HG03457 (cell line): ENCODE measurements around the gene EXTL1.

ENCODE experiments used
- ATAC-seq: cut with Tn5 transposase; IDR thresholded peaks from one replicate; pipeline ENCODE4 v1.9.1; 2021; ENCODE audit warnings: moderate number of reproducible peaks; ENCODE audit not compliant: unreplicated experiment

EXTL1 gene

DNA sequence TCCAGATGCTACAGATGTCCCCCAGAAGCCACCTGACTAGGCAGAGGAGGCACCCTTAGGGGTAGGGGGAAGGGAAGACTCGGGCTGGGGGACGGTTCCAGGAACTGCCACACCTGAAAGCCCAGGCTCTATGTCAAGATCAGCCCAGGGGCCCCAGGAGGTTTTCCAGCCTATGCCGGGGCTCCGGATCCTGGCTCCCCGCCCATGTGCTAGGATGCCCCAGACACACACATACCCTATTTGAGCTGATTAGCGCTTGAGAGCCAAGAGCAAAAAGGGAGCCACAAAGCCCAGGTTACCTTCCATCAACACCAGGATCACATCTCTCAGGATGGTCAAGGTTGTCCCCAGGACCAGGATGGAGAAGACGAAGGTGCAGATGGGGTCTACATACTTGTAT is 19.8 kb downstream of the EXTL1 start:
- ATAC-seq, result no peak

DNA sequence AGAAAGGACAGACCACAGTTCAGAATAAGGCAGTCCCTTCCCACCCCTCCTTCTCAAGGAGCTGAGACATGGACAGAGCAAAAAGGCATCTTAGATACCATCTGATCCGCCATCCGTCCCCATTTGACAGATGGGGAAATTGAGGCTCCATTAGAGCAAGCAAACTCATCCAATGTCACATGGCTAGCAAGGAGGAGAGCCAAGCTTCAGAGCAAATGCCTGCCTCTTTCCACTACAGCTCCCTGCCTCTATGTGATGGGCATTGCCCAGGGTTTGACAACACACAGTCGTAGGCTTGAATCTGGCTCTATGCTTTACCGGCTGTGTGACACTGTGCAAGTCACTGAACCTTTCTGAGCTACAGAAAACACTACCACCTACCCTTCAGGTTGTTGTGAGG is 20.4 kb downstream of the EXTL1 start:
- ATAC-seq, result no peak

DNA sequence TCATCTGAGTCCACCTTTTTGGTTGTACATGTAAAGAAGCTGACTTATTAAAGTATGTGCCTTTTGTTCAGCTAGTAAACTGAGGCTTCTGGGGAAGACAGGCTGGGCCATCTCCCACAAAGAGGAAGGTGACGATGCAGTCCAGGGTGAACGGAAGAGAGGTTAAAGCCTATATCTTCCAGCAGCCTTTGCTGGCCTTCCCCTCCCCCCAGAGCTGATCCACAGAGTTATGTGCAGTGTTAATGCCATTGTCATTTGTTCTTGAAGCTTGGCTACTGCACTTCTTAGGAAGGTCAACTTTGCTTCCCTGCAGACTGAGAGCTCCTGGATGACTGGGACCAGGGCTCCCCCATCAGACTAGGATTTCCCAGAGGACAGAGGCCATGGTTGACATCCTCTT is 22.2 kb downstream of the EXTL1 start:
- ATAC-seq, result no peak

- no peak for ATAC-seq
Observed at GRCh38 chr1:26044414-26044813, 22.8 kb downstream of the EXTL1 start.

DNA sequence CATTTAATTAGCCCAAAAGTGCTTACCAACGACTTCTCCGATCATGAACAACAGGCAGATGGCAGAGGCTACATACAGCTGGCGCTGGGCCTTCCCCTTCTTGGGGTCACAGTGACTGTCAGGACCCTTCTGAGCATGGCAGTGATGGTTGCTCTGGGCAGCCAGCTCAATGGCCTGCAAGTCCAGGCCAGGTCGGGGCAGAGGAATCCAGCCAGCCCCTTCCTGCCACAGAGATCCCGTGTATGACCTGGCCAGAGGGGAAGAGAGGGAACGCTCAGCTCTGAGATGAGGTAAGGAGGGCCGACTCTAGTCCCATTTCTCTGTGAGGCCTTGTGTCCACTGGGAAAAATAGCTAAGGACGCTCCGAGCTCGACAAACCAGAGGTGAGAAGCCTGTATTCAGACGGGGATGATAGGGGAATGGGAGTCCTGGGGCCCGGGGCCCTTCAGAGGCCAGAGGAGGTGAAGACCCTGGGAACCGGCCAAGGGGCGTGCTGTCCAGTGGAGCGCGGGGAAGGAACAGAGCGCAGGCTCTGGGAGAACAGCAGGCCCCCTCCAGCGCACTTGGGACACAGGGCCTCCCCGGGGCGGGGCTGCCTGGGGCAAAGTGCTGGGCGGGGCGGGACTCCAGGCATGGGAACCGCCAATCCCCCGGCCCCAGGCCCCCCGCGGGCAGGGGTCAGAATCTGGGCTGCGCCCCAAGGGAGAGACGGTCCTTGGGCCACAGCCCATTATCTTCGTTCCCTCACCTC is 23.6 kb downstream of the EXTL1 start:
- no peak for ATAC-seq

GRCh38 chr1:26045722-26046245 is 24.2 kb downstream of the EXTL1 start, which contains the start of gene SLC30A2:
TSS of gene SLC30A2 (minus strand) at chr1:26046118. CDS start at chr1:26045896, 222 bp downstream.
- ATAC-seq, result no peak

- no peak for ATAC-seq
Observed at GRCh38 chr1:26046246-26047095, 24.9 kb downstream of the EXTL1 start.

DNA sequence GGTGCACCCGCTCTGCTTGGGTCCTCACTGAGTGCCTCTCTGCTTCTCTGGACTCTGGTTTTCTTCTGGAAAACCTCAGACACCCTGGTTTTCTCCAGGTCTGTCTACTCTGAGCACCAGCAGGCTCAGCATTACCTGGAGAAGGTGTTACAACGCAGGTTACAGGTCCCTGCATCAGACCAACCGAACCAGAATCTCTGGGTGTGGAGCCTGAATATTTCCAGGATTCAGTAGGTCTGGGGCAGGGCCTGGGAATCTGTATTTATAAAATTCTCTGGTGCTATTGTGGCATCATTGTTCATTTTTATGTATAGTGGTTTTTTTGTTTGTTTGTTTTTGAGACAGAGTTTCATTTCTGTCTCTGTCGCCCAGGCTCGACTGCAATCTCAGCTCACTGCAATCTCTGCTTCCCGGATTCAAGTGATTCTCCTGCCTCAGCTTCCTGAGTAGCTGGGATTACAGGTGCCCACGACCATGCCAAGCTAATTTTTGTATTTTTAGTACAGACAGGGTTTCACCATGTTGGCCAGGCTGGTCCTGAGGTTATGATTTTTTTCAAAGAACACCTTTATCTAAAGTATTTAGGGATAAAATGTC is 25.8 kb downstream of the EXTL1 start:
- ATAC-seq, result no peak

GRCh38 chr1:26049531-26050247 is 28.1 kb downstream of the EXTL1 start:
- ATAC-seq, result no peak

DNA sequence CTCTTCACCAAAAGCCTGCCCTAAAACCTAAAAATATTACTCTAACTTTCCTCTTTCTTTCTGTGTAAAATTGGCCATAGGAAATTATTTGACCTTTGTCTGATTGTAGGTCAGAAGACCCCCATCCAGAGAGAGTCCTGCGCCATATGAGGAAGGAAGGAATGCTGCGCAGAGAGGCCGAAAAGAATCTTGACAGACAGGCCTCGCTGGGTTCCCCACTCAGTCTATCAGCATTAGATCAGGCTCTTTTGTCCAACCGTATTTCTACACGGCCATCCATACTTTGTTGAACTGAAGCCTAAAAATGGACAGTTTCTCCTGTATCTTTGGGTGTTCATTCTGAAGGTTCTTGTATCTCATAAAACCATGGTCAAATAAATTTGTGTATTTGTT is 28.7 kb downstream of the EXTL1 start:
- no peak for ATAC-seq

GRCh38 chr1:26053718-26054560 is 32.4 kb downstream of the EXTL1 start:
- ATAC-seq, result no peak

GRCh38 chr1:26055041-26055440 is 33.5 kb downstream of the EXTL1 start:
- no peak for ATAC-seq

DNA sequence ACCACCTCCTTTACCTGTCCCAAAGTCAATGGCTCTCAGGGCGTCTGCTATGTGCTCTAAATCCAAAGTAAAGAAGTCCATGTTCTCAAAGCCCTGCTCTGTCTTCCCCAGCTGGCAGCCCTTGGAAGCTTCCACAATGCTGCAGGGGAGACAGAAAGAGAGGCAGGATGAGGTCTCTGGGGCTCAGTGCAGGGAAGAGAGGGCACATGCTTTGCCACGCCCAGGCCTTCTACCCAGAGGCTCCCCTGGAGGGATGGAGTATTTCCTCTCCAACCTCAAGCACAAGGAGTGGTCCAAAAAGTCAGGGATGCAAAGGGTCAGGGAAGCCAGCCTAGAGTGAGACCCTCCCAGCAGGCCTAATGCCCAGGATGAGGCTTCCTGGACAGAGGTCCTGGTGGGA is 35.6 kb downstream of the EXTL1 start:
- no peak for ATAC-seq

GRCh38 chr1:26058052-26058595 is 36.5 kb downstream of the EXTL1 start:
- ATAC-seq, result no peak

DNA sequence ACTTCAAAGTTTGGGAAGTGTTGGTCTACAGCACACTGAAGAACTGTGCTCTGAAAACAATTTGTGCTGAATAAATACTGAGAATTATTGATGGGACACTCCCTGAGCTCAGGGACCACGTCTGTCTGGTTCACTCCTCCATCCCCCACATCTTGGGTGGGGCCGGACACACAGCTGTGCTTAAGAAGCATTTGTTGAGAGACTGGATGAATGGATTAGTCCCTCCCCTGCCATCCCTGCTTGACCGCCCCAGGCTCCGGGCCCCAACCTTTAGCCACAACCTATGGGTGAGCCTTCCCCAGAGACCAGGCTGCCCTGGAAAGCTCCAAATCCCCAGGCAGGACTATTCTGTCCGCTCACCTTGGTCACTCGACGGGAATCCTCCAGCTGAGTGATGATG is 38.3 kb downstream of the EXTL1 start:
- no peak for ATAC-seq

DNA sequence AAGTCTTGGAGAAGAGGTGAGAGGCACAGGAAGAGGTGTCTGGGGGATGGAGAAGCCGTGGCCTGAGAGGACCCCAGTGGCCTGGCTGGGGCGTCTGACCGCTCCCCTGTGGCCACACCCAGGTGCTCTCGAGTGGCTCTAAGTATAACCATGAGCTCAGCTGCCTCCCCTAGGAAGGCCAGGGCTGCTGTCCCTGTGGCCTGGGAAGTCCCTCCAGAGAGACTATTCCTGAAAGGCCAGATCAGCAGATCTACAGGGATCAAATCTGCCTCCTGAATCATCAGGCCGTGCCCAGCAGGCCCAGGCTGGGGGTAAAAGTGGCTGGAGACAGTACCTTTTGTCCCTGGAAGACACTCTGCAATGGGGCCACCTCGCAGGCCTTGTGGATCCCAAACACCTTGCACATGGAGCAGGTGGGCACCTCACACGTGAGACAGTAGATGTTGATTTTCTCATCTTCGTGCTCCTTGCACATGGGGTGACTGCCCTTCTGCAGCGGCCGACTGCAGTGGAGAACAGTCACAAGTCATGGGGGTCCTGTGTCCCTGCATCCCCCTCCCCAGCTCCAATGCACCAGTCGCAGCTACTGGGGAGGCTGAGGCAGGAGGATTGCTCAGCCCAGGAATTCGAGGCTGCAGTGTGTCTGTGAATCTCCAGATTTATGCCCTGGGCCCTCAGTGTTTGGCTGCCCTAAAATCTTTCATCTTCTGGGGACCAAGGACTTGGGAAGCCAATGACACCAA is 39.4 kb downstream of the EXTL1 start:
- ATAC-seq, result no peak

GRCh38 chr1:26064553-26064952 is 43.0 kb downstream of the EXTL1 start:
- ATAC-seq, result no peak

- ATAC-seq, result no peak
Observed at GRCh38 chr1:26066160-26066559, 44.6 kb downstream of the EXTL1 start.

GRCh38 chr1:26066857-26067256 is 45.3 kb downstream of the EXTL1 start:
- ATAC-seq, result no peak
